Fibroblast of mammary gland (primary cell): ENCODE data around the gene PUSL1.

Experiments
- DNase-seq: peaks from one replicate; pipeline ENCODE4 v3.0.0-alpha.2; 2010; ENCODE audit warnings: low read depth
- H3K4me3 ChIP-seq: 2 replicates; pipeline ENCODE4 v1.5.1; 2011; ENCODE audit warnings: low read depth, mild to moderate bottlenecking, low read length, moderate library complexity; ENCODE audit not compliant: control insufficient read depth
- TF ChIP-seq, protein P1 (sequence below): conservative IDR thresholded peaks from 2 replicates; pipeline ENCODE4 v1.5.1; 2011; ENCODE audit warnings: low read depth, low read length, inconsistent platforms; ENCODE audit not compliant: control insufficient read depth, insufficient read depth

PUSL1 gene

DNA sequence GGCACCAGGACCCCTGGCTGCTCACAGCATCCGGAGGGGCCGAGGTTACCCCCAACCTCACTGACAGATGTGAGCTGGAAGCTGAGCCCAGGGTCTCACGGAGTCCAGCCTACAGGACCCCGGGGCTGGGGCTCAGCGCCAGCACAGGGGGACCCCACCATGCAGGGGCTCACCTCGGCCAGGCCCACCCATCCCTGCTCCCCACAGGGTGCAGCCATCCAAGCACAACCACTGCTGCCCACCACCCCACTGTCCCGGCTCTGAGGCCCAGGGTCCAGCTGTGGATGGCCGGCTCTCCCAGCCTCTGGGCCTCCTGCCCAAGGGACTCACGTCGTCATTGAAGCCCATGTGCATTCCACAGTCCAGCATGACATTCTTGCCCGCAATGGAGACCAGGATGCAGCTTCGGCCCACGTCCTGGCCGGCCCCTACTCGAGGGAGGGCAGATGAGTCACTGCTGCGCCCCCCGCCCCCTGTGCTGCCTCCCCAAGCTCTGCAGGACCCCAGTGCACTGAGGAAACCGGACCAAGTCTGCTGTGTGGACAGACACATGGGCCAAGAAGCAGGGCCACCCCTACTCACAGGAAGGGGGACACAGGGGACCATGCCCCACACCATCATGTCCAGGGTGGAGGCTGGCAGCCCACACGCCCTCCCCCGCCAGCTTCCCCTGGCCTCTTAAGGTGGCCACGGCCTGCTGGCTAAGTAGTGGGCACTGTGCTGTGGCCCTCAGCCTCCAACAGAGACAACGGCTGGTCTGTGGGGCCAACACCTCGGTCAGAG lies 12.5 kb downstream of the PUSL1 start:
- H3K4me3 ChIP-seq = no peak overlapping the region
- DNase-seq = peak; percentile 48
- TF ChIP-seq, protein P1, sequence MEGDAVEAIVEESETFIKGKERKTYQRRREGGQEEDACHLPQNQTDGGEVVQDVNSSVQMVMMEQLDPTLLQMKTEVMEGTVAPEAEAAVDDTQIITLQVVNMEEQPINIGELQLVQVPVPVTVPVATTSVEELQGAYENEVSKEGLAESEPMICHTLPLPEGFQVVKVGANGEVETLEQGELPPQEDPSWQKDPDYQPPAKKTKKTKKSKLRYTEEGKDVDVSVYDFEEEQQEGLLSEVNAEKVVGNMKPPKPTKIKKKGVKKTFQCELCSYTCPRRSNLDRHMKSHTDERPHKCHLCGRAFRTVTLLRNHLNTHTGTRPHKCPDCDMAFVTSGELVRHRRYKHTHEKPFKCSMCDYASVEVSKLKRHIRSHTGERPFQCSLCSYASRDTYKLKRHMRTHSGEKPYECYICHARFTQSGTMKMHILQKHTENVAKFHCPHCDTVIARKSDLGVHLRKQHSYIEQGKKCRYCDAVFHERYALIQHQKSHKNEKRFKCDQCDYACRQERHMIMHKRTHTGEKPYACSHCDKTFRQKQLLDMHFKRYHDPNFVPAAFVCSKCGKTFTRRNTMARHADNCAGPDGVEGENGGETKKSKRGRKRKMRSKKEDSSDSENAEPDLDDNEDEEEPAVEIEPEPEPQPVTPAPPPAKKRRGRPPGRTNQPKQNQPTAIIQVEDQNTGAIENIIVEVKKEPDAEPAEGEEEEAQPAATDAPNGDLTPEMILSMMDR = no peak

DNA sequence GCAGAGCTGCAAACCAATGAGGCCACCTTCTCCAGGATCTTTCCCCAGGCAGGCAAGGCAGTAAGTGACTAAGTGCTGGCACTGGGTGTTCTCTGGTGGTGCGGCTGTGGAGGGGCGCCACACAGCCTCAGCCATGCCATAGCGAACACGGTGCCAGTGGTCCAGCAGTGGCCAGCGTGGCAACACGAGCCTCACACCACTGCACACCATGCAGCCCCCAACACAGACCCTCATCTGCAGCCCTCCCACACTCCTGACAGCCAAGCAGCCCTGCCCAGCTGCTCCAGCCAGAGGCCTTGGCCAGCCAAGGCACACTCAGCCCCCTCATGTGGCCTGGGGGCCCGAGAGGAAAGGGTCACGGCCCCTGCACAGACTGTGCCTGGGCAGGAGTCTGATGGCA lies 13.1 kb downstream of the PUSL1 start:
- H3K4me3 ChIP-seq = no peak overlapping the region
- TF ChIP-seq, protein P1 = no peak
- no peak for DNase-seq

DNA sequence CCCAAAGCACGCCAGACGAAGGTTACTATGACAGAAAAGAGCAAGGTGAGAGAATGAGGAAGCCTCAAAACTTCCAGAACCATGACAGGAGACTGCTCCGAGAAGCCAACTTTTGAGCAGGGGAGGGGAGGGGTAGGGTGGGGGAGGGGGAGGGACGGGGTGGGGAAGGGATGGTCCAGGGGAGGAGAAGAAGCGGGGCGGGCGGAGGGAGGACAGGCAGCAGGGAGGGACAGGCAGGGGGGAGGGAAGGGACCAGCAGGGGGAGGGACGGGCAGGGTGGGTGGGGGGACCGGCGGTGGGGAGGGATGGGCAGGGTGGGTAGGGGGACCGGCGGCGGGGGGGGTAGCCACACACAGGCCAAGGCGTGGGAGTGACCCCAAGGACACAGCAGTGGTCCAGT lies 14.0 kb downstream of the PUSL1 start:
- H3K4me3 ChIP-seq = no peak overlapping the region
- TF ChIP-seq, protein P1 = no peak
- no peak for DNase-seq

DNA sequence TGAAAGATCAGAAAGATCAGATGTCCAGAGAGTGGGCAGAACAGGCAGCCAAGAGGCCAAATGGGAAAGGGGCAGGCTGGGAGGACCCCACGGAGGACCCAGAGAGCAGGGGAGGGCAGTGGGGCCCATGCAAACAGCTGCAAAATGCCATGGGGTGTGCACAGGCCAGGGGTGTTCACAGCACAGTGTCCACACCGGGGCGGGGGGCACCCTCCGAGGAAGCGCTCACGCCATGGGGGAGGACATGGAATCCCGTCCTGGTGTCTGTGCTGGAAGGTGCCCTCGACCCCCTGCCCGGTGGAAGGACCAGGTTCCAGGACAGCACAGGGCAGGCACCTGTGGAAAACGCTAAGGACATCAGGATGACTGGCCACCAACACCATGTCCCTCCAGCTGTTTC lies 14.6 kb downstream of the PUSL1 start:
- no peak for DNase-seq
- no peak overlapping the region for H3K4me3 ChIP-seq
- TF ChIP-seq, protein P1 = no peak

DNA sequence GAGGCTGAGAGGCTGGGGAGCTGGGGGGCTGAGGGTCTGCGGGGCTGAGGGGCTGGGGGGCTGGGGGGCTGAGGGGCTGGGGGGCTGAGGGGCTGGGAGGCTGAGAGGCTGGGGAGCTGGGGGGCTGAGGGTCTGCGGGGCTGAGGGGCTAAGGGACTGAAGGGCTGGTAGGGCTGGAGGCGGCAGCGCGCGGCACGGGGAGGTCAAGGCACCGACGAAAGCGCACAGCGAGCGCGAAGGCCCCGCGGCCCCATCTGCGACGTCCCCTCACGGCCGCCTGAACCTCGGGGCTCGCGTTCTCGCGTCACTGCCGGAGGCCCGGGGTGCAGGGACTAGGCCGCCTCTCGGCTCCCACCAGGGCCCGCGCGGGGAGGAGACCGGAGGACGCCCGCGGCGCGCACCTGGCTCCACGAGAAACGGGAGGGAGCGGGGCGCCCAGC lies 15.7 kb downstream of the PUSL1 start:
- TF ChIP-seq, protein P1 = no peak
- no peak for DNase-seq
- peak overlapping the region; percentile 63 for H3K4me3 ChIP-seq

DNA sequence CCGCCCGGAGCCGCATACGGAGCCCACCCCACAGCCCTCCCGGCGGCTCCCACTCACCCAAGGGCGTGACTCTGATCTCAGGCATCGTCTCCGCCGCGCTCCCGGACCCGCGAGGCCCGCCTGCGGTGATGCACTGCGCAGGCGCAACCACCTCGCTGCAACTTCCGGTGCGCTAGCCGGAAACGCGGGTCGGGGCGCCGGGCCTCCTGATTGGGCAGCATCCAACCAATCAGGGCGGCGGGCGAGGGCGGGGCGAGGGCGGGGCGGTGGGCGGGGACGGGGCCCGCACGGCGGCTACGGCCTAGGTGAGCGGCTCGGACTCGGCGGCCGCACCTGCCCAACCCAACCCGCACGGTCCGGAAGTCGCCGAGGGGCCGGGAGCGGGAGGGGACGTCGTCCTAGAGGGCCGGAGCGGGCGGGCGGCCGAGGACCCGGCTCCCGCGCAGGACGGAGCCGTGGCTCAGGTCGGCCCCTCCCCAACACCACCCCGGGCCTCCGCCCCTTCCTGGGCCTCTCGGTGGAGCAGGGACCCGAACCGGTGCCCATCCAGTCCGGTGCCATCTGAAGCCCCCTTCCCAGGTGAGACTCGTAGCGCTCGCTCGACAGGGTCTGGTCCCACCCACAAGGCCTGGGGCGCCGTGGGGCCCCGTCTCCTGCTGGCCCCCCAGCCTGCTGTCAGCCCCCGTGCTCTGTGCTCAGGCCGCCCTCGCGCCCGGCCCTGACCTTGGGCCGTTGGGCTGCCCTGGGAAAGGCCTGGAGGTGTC lies 16.3 kb downstream of the PUSL1 start, which contains the start of the genes CPTP and INTS11:
Gene CPTP, plus strand, starts transcription at position 279 of the 764 bp plus-strand sequence. CDS start 2,109 bp downstream, outside the sequence.
Gene INTS11, minus strand, starts transcription at position 137 of the 764 bp plus-strand sequence. Its CDS starts 52 bp downstream, at position 85.
- TF ChIP-seq, protein P1 = no peak
- peak within 1 kb of the TSS; percentile 71 for H3K4me3 ChIP-seq
- DNase-seq = peak; percentile 84
